ENCODE data around the gene KCTD21.

The KCTD21 gene

GRCh38 chr11:78199653-78200015 is 11.2 kb upstream of the KCTD21 start:
- H3K4me3 ChIP-seq (replicated peaks; ENCODE audit: low read depth, low read length) = no peak overlapping the region
- TF ChIP-seq, protein P1, sequence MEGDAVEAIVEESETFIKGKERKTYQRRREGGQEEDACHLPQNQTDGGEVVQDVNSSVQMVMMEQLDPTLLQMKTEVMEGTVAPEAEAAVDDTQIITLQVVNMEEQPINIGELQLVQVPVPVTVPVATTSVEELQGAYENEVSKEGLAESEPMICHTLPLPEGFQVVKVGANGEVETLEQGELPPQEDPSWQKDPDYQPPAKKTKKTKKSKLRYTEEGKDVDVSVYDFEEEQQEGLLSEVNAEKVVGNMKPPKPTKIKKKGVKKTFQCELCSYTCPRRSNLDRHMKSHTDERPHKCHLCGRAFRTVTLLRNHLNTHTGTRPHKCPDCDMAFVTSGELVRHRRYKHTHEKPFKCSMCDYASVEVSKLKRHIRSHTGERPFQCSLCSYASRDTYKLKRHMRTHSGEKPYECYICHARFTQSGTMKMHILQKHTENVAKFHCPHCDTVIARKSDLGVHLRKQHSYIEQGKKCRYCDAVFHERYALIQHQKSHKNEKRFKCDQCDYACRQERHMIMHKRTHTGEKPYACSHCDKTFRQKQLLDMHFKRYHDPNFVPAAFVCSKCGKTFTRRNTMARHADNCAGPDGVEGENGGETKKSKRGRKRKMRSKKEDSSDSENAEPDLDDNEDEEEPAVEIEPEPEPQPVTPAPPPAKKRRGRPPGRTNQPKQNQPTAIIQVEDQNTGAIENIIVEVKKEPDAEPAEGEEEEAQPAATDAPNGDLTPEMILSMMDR (IDR thresholded peaks at IDR 0.05; ENCODE audit: low read length, missing control alignments) = no peak
- DNase-seq (ENCODE audit: low read depth) = no peak

DNA sequence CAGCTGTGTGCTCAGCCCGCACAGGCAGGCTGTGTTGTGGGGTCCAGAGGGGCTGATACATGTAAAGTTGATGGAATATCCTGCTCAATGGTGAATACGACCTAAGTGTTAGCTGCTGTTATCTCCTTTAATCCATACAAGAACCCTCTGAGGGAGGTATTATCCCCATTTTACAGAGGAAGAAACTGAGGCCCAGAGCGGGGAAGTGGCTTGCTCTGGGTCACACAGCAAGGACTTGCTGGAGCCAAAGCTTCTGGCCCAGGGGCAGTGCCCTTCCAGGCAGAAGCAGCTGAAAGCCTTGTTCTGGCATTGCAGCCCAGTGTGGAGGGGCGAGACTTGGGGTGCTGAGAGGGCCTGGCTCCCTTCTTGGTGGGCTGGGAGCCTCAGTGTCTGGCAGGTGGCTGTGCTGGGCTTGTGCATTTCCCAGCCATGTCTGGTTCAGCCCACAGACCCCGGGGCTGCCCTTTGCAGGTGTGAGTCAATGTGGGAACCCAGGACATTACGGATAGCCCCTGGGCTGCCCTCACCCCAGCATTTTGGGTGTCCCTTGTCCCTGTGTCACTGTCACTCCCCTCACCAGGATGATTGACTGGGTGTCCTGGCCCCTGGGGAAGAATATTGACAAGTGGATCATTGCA is 10.7 kb upstream of the KCTD21 start:
- DNase-seq (ENCODE audit: low read depth) = no peak
- TF ChIP-seq, protein P1 (IDR thresholded peaks at IDR 0.05; ENCODE audit: low read length, missing control alignments) = no peak
- H3K4me3 ChIP-seq (replicated peaks; ENCODE audit: low read depth, low read length) = no peak overlapping the region

DNA sequence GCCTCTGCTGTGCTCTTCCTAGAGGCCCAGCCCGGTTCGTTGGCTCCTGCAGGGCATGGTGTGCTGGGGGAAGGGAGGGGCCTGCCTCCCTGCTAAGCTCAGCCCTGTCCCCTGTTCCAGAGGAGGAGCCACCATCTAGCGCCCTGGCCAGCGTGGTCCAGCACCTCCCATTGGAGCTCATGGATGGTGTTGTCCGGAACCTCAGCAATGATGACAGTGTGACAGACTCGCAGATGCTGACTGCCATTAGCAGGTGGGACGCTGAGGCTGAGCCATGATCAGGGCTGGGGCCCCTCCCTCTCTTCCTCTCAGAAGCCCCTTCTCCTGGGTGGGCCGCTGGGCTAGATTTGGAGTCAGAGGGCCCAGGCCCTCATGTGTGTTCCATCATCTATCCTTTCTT is 9.4 kb upstream of the KCTD21 start:
- TF ChIP-seq, protein P1 (IDR thresholded peaks at IDR 0.05; ENCODE audit: low read length, missing control alignments) = no peak
- no peak overlapping the region for H3K4me3 ChIP-seq (replicated peaks; ENCODE audit: low read depth, low read length)
- no peak for DNase-seq (ENCODE audit: low read depth)

- no peak overlapping the region for H3K4me3 ChIP-seq (replicated peaks; ENCODE audit: low read depth, low read length)
- DNase-seq (ENCODE audit: low read depth) = no peak
- TF ChIP-seq, protein P1 (IDR thresholded peaks at IDR 0.05; ENCODE audit: low read length, missing control alignments) = no peak
These were observed 8.2 kb upstream of the KCTD21 start for GRCh38 chr11:78196661-78197091.

GRCh38 chr11:78195917-78196560 is 7.6 kb upstream of the KCTD21 start:
- DNase-seq (ENCODE audit: low read depth) = no peak
- no peak overlapping the region for H3K4me3 ChIP-seq (replicated peaks; ENCODE audit: low read depth, low read length)
- TF ChIP-seq, protein P1 (IDR thresholded peaks at IDR 0.05; ENCODE audit: low read length, missing control alignments) = no peak

DNA sequence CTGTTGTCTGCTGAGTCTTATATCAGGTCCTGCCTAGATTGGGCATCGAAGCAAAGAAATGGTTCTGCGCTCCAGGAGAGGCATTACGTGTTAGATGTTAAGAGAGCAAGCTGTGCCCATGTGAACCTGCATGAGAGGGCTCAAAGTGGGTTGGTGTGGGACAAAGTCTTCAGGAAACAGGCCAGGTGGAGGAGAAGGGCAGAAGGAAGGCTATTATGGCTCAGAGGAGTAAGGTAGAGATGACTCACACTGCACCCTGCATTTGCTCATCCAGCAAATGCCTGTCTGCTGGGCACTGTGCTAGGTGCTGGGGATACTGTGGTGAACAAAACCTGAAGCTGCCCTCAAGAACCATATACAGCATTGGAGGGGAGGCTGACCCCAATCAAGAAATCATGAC is 6.1 kb upstream of the KCTD21 start:
- DNase-seq (ENCODE audit: low read depth) = no peak
- TF ChIP-seq, protein P1 (IDR thresholded peaks at IDR 0.05; ENCODE audit: low read length, missing control alignments) = no peak
- no peak overlapping the region for H3K4me3 ChIP-seq (replicated peaks; ENCODE audit: low read depth, low read length)

GRCh38 chr11:78193806-78194205 is 5.4 kb upstream of the KCTD21 start:
- TF ChIP-seq, protein P1 (IDR thresholded peaks at IDR 0.05; ENCODE audit: low read length, missing control alignments) = no peak
- DNase-seq (ENCODE audit: low read depth) = no peak
- H3K4me3 ChIP-seq (replicated peaks; ENCODE audit: low read depth, low read length) = no peak overlapping the region
